HCT116 (cell line): Measurements from ENCODE around the gene TMEM126A. TPM values are rescaled to one million over a fixed set of nuclear protein-coding genes. Genes with fewer than 3 reads are reported as not detected.

ENCODE experiments used
- ATAC-seq: fragments of 200-7000 bp; cut with Tn5 transposase; 2 replicates; pipeline ENCODE4 v1.9.1; 2020; ENCODE audit warnings: mild to moderate bottlenecking, moderate library complexity
- BruUV-seq: library from RNA; stranded (reverse); fragments of 400-500 nt; replicated peaks from 2 replicates; lab custom pipeline; 2021; lab: Mats Ljungman, UMichigan
- CTCF ChIA-PET: fragments of 300-600 bp; sonication (Branson Sonifier 250); formaldehyde crosslinking; loops from one replicate; lab custom pipeline; 2021; ENCODE audit warnings: antibody characterized with exemption; lab: Charles Lee
- POLR2A ChIA-PET: fragments of 300-600, 350-600 bp; sonication (Branson Sonifier 250); formaldehyde crosslinking; loops from one replicate; lab custom pipeline; 2021; ENCODE audit warnings: antibody characterized with exemption; lab: Charles Lee
- RAD21 ChIA-PET, 2 experiments: fragments of 300-600 bp; sonication (Branson Sonifier 250); formaldehyde crosslinking; loops; one replicate each; lab custom pipeline; 2023; ENCODE audit warnings: low total read pairs in 2 of 2; ENCODE audit not compliant: uncharacterized antibody in 2 of 2, unreplicated experiment in 2 of 2, low non-redundant PET in 1 of 2; lab: Charles Lee
- DNase-seq: peaks from one replicate; pipeline ENCODE4 v3.0.0-alpha.2; 2010; ENCODE audit warnings: low read depth, low spot score
- H2AFZ ChIP-seq: fragments of 200-600 bp; shearing (Covaris generic), sonication (generic); 2 replicates; pipeline ENCODE4 v1.6.1; 2017; ENCODE audit warnings: low read depth, mixed run types, mixed read lengths, antibody characterized with exemption, low read length; ENCODE audit not compliant: poor library complexity, severe bottlenecking
- H3K27ac ChIP-seq: 2 replicates; pipeline ENCODE4 v1.5.1; 2012; ENCODE audit warnings: low read depth, low read length
- H3K27me3 ChIP-seq: fragments of 200-600 bp; sonication (generic); 2 replicates; pipeline ENCODE4 v1.6.1; 2016; ENCODE audit warnings: mixed run types, low read length, mixed read lengths; ENCODE audit not compliant: insufficient read depth
- H3K36me3 ChIP-seq, 2 experiments: fragments of 200-500 bp in 1 of 2; fragments of 200-600 bp in 1 of 2; sonication (Bioruptor generic) in 1 of 2; sonication (generic) in 1 of 2; 2 replicates each; pipeline versions ENCODE4 v1.5.1 to v1.6.1; 2014 to 2016; ENCODE audit warnings: low read length in 2 of 2, inconsistent platforms in 1 of 2, mixed read lengths in 1 of 2, mixed run types in 1 of 2; ENCODE audit not compliant: insufficient read depth in 2 of 2, control insufficient read depth in 1 of 2
- H3K4me1 ChIP-seq, 2 experiments: fragments of 200-600 bp in 1 of 2; sonication (generic) in 1 of 2; 2 replicates each; pipeline versions ENCODE4 v1.5.1 to v1.6.1; 2012 to 2017; ENCODE audit warnings: low read length in 2 of 2, inconsistent platforms in 1 of 2, mild to moderate bottlenecking in 1 of 2, mixed read lengths in 1 of 2, mixed run types in 1 of 2, moderate library complexity in 1 of 2; ENCODE audit not compliant: insufficient read depth in 2 of 2, control insufficient read depth in 1 of 2
- H3K4me2 ChIP-seq: fragments of 200-600 bp; sonication (generic); 2 replicates; pipeline ENCODE4 v1.6.1; 2017; ENCODE audit warnings: mixed run types, low read length, mixed read lengths
- H3K4me3 ChIP-seq, 2 experiments: fragments of 200-600 bp in 1 of 2; sonication (generic) in 1 of 2; replicated peaks in 1 of 2; 2 replicates each; pipeline ENCODE4 v1.5.1; 2011 to 2016; ENCODE audit warnings: low read length in 2 of 2, control low read depth in 1 of 2, low read depth in 1 of 2, mild to moderate bottlenecking in 1 of 2, mixed read lengths in 1 of 2, mixed run types in 1 of 2
- H3K79me2 ChIP-seq: fragments of 200-600 bp; sonication (generic); 2 replicates; pipeline ENCODE4 v1.6.1; 2017; ENCODE audit warnings: mild to moderate bottlenecking, mixed run types, low read length, moderate library complexity, mixed read lengths; ENCODE audit not compliant: insufficient read depth
- H3K9ac ChIP-seq: fragments of 200-600 bp; sonication (generic); 2 replicates; pipeline ENCODE4 v1.6.1; 2016; ENCODE audit warnings: low read length, mixed read lengths
- H3K9me2 ChIP-seq: fragments of 200-600 bp; sonication (generic), shearing (Covaris generic); 2 replicates; pipeline ENCODE4 v1.6.1; 2017; ENCODE audit warnings: mixed run types, mild to moderate bottlenecking, moderate library complexity; ENCODE audit not compliant: insufficient read depth
- H3K9me3 ChIP-seq, 2 experiments: fragments of 200-500 bp in 1 of 2; fragments of 200-600 bp in 1 of 2; sonication (Bioruptor generic) in 1 of 2; sonication (generic) in 1 of 2; 2 replicates each; pipeline ENCODE4 v1.6.1; 2014 to 2017; ENCODE audit warnings: low read length in 2 of 2, mixed read lengths in 2 of 2, inconsistent platforms in 1 of 2, low read depth in 1 of 2, mild to moderate bottlenecking in 1 of 2, mixed run types in 1 of 2, moderate library complexity in 1 of 2; ENCODE audit not compliant: control insufficient read depth in 1 of 2, insufficient read depth in 1 of 2
- H4K20me1 ChIP-seq: fragments of 200-600 bp; sonication (generic), shearing (Covaris generic); 2 replicates; pipeline ENCODE4 v1.6.1; 2017; ENCODE audit warnings: mixed run types, mild to moderate bottlenecking, moderate library complexity; ENCODE audit not compliant: insufficient read depth
- CBX3 ChIP-seq: IDR thresholded peaks from 2 replicates; pipeline ENCODE4 v1.6.1; 2012; ENCODE audit warnings: low read depth
- EZH2 ChIP-seq: fragments of 200-600 bp; sonication (generic); IDR thresholded peaks from 2 replicates; pipeline ENCODE4 v1.6.1; 2017; ENCODE audit warnings: antibody characterized with exemption, mixed run types
- POLR2A ChIP-seq: IDR thresholded peaks from 2 replicates; pipeline ENCODE4 v1.7.0; 2011; ENCODE audit warnings: borderline replicate concordance; ENCODE audit not compliant: insufficient read depth, insufficient read length; ENCODE audit errors: extremely low read depth
- RAD21 ChIP-seq: IDR thresholded peaks from 2 replicates; pipeline ENCODE4 v1.6.1; 2012; ENCODE audit warnings: low read depth, mild to moderate bottlenecking
- SIN3A ChIP-seq: IDR thresholded peaks from 2 replicates; pipeline ENCODE4 v1.6.1; 2012; ENCODE audit warnings: low read depth
- TCF7L2 ChIP-seq: IDR thresholded peaks from 2 replicates; pipeline ENCODE4 v1.7.0; 2011; ENCODE audit warnings: borderline replicate concordance, inconsistent platforms; ENCODE audit not compliant: insufficient read depth, insufficient read length; ENCODE audit errors: extremely low read depth
- ZFX ChIP-seq: fragments of 450-650 bp; IDR thresholded peaks from 2 replicates; pipeline ENCODE4 v1.6.1; 2017
- ZNF274 ChIP-seq: fragments of 200-500 bp; sonication (Bioruptor generic); IDR thresholded peaks from 2 replicates; pipeline ENCODE4 v1.6.1; 2014; ENCODE audit warnings: mild to moderate bottlenecking, low read depth, low read length, inconsistent platforms
- intact Hi-C: fragments of 100-400 bp; cut with micrococcal nuclease; formaldehyde crosslinking; loops from 2 replicates; pipeline ENCODE4 v1.10.0; 2022
- total RNA-seq: library from RNA; stranded (reverse); gene quantifications from one replicate; pipeline ENCODE4 v1.2.1, GENCODE V29; 2021; ENCODE audit not compliant: unreplicated experiment
- TF ChIP-seq, protein P1 (sequence below), 3 experiments: fragments of 200-600 bp in 1 of 3; sonication (generic) in 1 of 3; IDR thresholded peaks in 2 of 3; conservative IDR thresholded peaks in 1 of 3; 2 replicates each; pipeline ENCODE4 v1.5.1; 2012 to 2017; ENCODE audit warnings: low read depth in 2 of 3, low read length in 2 of 3, antibody characterized with exemption in 1 of 3, borderline replicate concordance in 1 of 3, control low read depth in 1 of 3, mild to moderate bottlenecking in 1 of 3, mixed read lengths in 1 of 3, mixed run types in 1 of 3, moderate library complexity in 1 of 3; ENCODE audit not compliant: insufficient read depth in 1 of 3
- TF ChIP-seq, protein P2 (sequence below): IDR thresholded peaks from 2 replicates; pipeline ENCODE4 v1.6.1; 2012

Gene TMEM126A
- total RNA-seq, 1 experiment from 2014 or later: 24.1 TPM

DNA sequence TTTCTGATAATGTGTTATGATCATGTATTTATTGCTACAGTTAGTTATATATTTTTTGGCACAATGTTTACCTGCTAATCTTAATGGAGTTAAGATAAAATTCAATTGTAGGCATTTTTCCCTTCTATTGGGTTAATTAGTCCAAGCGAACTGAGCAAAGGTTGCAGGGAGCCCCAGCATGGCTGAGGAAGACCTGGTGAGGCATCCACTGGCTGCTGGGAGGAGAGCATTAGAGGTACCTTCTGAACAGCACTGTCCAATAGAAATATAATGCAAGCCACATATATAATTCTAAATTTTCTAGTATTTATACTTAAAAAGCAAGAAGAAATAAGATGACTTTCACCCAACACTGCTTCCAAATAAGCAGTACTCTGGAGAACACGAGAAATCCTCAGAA is 689 bp upstream of the TMEM126A start (continued):
- TF ChIP-seq, protein P1, sequence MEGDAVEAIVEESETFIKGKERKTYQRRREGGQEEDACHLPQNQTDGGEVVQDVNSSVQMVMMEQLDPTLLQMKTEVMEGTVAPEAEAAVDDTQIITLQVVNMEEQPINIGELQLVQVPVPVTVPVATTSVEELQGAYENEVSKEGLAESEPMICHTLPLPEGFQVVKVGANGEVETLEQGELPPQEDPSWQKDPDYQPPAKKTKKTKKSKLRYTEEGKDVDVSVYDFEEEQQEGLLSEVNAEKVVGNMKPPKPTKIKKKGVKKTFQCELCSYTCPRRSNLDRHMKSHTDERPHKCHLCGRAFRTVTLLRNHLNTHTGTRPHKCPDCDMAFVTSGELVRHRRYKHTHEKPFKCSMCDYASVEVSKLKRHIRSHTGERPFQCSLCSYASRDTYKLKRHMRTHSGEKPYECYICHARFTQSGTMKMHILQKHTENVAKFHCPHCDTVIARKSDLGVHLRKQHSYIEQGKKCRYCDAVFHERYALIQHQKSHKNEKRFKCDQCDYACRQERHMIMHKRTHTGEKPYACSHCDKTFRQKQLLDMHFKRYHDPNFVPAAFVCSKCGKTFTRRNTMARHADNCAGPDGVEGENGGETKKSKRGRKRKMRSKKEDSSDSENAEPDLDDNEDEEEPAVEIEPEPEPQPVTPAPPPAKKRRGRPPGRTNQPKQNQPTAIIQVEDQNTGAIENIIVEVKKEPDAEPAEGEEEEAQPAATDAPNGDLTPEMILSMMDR (IDR thresholded peaks at IDR 0.05 in 2 of 3, conservative IDR thresholded peaks at IDR 0.05 in 1 of 3; ENCODE audit: borderline replicate concordance in 1 of 3, insufficient read depth in 1 of 3, low read depth in 2 of 3, low read length in 2 of 3): no peak

DNA sequence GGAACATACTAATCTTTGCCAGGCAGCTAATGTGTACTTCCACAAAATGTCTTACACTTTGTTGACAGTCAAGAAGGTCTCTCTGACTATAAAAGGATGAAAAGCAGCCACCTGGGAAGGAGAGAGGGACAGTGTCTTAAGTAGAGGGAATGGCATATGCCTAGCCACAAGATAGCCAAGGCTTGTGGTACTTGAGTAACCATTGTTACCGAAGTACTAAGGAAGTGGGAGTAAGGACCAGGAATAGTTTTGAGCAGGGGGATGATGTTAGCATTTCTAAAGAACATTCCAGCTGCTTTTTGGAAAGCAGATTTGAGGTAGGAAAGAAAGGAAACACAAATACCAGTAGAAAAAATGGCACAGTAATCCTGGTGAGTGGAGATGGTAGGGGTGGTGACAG is 3.4 kb downstream of the TMEM126A start:
- BruUV-seq: no TSS peak
- Histone ChIP-seq H3K4me3 (no peak overlapping the region), H3K27ac (no peak overlapping the region), H3K4me1 (peaks cover 4 to 15% of the 10 kb centered on the region in 2 experiments; a peak in 3 of 4 replicates), H3K4me2 (no peak overlapping the region), H3K79me2 (peaks cover 44% of the 10 kb centered on the region), H3K9me3 (no peaks in the 10 kb centered on the region), H3K9me2 (no peaks in the 10 kb centered on the region), H3K36me3 (peaks cover 0 to 10% of the 10 kb centered on the region in 2 experiments; a peak in 3 of 4 replicates), H2AFZ (no peak overlapping the region), H3K9ac (no peak overlapping the region), H4K20me1 (no peaks in the 10 kb centered on the region), H3K27me3 (no peaks in the 10 kb centered on the region)
- ATAC-seq (no peak), DNase-seq (no peak)
- ChIA-PET RAD21 (no interaction called here), CTCF (no interaction called here), POLR2A (interaction anchor here (2.1 kb wide), 1 partner anchor 13 kb away, joined by 9 read pairs; the partner anchor contains the start of gene CREBZF)
- intact Hi-C loops: no loop called here
- TF ChIP-seq POLR2A: no peak
- TF ChIP-seq, protein P2, sequence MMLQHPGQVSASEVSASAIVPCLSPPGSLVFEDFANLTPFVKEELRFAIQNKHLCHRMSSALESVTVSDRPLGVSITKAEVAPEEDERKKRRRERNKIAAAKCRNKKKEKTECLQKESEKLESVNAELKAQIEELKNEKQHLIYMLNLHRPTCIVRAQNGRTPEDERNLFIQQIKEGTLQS: no peak
- TF ChIP-seq ZNF274: no peak
- no peak for TF ChIP-seq EZH2
- no peak for TF ChIP-seq CBX3
- TF ChIP-seq SIN3A: no peak
- TF ChIP-seq ZFX: no peak
- TF ChIP-seq RAD21: no peak
- no peak for TF ChIP-seq TCF7L2
